GM18951 (cell line): ENCODE data around the gene ADCY5.

Source experiments
- POLR2A ChIP-seq: IDR thresholded peaks from 4 replicates; pipeline ENCODE4 v1.6.1; 2011; ENCODE audit warnings: mild to moderate bottlenecking; ENCODE audit not compliant: insufficient read length, insufficient read depth; ENCODE audit errors: extremely low read depth
- in situ Hi-C: fragments of 300-500 bp; cut with MboI; formaldehyde crosslinking; loops from one replicate; pipeline ENCODE4 v1.12.0; 2022; ENCODE audit warnings: low sequenced_read_pairs, mixed read lengths, inconsistent platforms; ENCODE audit not compliant: unreplicated experiment

The ADCY5 gene

GRCh38 chr3:123315271-123315595 lies 133.7 kb downstream of the ADCY5 start:
- in situ Hi-C loops: no loop called here
- TF ChIP-seq POLR2A: no peak

DNA sequence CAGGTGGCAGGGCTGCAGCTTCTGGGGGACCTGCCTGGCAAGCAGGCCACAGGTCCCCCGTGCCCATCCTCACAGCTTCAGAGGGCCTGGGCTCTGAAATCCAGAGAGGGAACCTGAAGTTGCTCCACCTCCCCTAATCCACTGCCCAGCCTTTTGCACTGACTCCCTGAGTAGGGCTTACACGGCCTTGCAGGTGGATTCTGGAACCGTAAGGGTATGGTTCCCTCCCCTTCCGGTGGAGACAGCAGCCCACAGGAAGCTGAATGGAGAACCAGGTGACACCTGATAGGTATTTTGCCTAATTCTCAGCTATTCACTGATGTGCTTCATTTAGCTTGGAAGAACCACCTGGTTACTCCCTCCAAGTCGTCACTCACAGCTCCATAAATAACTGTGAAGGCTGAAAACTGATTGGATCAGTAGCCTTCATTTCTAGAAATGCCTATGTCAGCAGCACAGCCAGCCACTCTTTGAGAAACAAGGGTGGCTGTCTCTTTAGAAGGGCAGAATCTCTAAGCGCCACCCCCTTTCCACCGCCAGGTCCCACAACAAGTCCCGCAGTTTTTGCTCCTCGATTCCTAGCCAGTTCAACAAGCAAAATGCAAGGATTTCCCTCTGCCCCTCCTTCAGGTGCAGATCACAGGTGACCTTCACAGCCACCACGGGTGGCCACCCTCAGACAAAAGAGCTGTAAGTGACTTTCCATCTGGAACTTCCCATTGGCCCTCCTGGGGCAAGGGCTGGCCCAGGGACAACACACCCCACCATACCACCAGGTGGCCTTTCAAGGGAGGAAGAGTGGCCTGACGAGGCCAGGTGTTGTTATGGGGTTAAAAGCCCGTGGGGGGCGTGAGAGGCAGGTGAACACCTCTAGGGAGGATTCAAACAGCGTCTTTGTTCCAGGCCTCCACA lies 134.3 kb downstream of the ADCY5 start:
- in situ Hi-C loops: no loop called here

GRCh38 chr3:123313889-123314288 lies 135.0 kb downstream of the ADCY5 start:
- no peak for TF ChIP-seq POLR2A
- in situ Hi-C loops: no loop called here

More for the DNA sequence above, 134.3 kb downstream of the ADCY5 start:
- no peak for TF ChIP-seq POLR2A

DNA sequence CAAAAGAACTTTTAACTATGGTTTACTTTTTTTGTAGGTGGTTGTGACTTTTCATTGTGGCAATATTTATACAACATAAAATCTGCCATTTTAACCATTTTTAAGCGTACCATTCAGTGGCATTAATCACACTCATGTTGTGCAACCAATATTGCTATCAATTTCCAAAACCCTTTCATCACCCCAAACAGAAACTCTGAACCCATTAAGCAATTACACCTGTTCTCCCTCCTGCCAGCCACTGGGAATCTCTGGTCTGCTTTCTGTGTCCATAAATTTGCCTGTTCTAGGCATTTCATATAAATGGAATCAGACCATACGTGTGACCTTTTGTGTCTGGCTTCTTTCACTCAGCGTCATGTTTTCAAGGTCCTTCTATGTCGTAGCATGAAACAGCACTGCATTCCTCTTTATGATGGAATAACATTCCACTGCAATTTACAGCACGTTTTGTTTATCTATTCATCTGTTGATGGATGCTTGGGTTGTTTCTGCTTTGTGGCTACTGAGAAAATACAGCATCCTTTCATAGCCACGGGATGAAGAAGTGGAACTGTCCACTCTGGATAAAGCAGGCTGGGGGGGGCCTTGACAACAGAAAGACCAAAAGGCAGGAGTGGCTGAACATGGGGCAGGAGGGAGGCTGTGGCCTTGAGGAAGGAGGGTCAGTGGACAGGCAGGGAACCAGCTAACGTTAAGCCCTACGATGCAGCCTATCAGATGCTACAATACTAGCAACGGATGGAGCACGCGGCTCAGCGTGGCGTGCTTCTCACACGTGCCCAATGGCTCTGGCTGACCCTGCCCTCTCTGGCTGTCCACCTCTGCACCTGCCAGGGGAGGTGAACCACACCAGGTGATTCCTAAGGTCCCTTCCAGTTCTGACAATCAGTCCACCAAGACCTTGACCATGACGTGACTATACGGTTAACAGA lies 136.3 kb downstream of the ADCY5 start:
- in situ Hi-C loops: no loop called here
- no peak for TF ChIP-seq POLR2A

DNA sequence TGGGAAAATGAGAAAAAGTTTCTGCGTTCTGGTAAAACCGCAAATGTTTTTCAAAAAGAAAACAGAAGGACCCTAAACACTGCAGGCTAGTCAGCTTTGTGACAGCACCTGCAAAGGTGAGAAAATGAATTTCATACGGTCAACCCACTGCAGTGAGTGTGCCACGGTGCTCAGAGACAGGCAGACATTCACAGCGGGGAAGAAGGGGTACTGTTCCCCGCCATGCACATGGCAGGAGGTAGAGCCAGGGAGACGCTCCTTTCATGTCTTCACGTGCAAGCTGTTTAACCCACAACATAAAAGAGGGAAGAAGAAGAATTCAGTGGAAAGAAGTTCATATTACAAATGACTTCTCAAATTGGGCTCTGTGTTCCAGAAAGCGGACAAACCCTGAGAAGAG lies 137.7 kb downstream of the ADCY5 start:
- TF ChIP-seq POLR2A: no peak
- in situ Hi-C loops: no loop called here

DNA sequence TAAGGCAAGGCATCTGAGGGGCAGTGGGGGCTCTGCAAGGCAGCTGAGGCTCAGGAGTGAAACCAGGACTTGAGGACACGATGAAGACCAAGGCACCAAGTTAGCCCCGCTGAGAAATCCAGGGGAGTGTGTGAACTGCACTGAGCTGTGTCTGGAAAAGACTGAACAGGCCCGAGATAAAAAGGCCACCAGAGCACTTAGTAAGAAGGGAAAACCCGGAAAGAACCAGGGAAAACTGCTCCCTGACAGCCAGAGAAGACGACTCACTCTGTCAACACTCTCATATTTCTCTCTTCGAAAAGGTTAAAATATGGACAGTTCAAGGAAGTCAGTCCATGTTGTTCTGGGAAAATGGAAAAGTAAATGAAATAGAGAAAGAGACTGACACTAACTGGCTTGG lies 138.1 kb downstream of the ADCY5 start:
- in situ Hi-C loops: no loop called here

DNA sequence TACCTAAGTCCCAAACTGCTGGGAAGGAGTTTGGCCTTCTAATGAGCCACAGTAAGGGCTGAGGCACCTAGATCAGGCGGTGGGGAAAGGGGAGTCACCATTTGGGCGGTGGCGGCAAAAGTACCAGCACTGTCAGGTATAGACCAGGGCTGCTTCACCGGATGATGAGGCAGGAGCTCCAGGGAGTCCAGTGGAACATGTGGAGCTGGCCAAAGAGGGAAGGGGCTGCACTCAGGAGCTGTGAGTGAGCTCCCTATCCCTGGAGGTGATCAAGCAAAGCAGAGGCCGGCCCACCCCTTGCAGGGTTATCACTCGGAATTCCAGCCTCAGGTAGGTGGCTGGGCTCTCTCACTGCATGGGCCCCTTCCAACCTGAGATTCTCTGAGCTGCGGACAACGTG lies 138.7 kb downstream of the ADCY5 start:
- no peak for TF ChIP-seq POLR2A
- in situ Hi-C loops: no loop called here

More for the DNA sequence above, 138.1 kb downstream of the ADCY5 start:
- no peak for TF ChIP-seq POLR2A

DNA sequence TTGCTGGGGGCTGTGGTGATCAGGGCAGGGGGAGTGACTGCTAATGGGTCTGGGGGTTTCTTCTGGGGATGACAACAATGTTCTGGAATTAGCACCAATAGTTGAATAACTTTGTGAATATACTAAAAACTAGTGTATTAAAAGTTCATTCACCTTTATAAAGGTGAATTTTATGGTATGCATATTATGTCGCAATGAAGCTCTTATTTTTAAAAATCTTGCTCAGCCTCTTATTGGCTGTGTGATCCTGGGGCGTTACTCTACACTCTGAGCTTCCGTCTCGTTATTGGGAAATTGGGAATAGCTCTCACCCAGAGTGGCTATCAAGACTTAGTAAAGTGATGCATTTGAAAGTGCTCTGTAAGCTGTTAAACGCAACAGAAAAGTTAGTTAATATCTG lies 141.8 kb downstream of the ADCY5 start:
- TF ChIP-seq POLR2A: no peak
- in situ Hi-C loops: no loop called here

- in situ Hi-C loops: no loop called here
- TF ChIP-seq POLR2A: no peak
Observed at GRCh38 chr3:123305192-123305591, 143.7 kb downstream of the ADCY5 start.

- in situ Hi-C loops: no loop called here
Observed at GRCh38 chr3:123303976-123304560, 144.8 kb downstream of the ADCY5 start.

DNA sequence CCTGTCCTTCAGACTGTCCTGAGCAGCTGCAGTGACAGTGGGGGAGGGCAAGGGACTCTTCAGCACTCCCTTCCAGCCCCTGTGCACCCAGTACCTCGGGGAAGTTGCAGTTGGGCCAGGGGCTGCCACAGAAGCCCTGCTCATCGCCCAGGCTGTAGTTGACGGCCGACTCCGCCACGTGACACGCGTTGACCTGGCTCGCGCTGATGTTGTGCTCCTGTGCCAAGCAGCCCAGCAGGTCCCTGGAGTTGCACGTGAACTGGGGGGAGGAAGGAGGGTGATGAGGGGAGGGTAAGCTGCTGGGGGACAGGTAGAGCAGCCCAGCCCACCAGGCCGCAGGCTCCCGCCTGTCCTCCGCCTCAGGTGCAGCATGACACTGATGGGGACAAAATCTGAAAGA lies 145.9 kb downstream of the ADCY5 start:
- no peak for TF ChIP-seq POLR2A
- in situ Hi-C loops: no loop called here

More at GRCh38 chr3:123303976-123304560, 144.8 kb downstream of the ADCY5 start:
- no peak for TF ChIP-seq POLR2A

DNA sequence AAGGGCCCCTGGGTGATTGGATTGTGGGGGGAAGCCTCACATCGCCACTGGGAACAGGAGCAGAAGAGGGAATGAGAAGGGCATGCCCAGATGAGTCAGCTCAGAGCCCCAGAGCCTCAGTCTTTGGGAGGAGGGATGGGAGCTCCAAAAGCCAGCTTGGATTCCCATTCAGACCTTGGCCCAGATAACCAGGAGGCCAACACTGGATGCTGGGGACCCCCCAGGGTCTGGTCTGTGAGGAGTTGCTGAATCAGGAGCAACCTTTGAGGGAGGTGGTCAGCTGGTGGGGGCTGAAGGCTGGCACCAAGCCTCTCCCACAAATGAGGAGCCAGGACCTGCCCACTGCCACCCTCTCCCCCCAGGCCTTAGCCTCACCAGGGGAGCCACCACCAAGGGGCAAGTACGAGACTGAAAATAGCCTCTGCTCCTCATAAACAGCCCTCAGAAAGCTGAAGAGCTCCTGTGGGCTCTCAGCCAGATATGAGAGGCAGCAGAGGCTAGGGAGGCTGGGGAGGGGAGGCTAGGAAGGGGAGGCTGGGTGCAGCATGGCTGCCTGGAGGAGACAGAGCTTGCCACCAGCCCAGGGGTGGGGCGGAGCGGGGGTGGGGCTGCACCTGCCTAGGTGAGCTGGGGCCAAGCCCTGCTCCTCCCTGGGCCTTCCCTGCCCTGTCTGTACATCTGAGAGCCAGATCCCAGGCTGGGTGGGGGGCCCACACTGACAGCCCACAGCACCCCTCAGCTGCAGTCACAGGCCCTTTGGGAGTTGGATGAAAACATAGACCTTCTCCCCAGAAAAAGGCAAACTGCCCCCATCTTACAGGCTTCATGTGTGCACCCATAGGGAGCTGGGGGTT lies 147.3 kb downstream of the ADCY5 start:
- no peak for TF ChIP-seq POLR2A

More for the DNA sequence above, 147.3 kb downstream of the ADCY5 start:
- in situ Hi-C loops: no loop called here
